Activated CD4-positive, alpha-beta T cell treated with anti-CD3 and anti-CD28 coated beads, Interleukin-2, amount 50 U/mL, for 16 hours (primary cell): ENCODE data around the gene TXNDC2.
"Not testable (repeated sequence)": the region's sequence is repeated elsewhere in the genome, so short reads cannot be mapped to it uniquely, and the experiment has no call there.

Experiments used
- DNase-seq: peaks from one replicate; pipeline ENCODE4 v3.0.0-alpha.2; 2020

Gene TXNDC2

DNA sequence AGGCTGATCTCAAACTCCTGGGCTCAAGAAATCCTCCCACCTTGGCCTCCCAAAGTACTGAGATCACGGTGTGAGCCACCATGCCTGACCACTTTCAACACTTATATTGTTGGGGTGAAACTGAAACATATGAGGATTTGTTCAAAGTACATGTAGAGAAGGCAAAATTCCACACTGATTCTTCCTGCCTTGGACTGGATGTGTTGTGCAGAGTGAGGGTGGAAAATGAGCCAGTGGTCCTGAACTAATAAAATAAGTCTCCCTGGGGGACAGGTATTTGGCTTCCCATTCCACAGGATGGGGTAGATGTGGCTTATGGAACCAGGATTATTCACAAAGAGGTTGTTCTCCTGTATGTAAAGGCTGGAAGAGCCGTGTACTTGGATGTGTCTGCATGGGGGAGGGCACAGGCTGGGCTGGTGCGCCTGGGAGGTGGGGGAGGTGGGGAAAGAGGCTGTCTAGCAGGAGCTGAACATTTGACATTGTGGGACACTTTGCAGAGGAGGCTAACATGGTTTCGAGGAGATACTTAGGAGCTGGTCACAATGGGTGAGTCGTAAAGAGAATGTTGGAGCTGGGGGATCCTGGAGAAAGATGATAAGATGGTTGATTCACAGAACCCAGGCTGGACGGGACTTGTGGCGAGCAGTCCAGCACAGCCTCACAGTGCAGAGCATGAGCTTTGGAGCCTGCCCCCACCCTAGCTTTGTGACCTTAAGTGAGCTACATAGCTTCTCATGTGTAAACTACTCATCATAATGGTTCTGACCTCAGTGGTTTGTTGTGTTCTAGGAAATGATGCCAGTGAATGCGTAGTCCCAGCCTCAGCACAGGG is at the start of gene TXNDC2:
Gene TXNDC2 (plus strand): TSS at position 804 of the 835 bp plus-strand sequence. CDS start 708 bp downstream, outside the sequence.
- DNase-seq: no peak

DNA sequence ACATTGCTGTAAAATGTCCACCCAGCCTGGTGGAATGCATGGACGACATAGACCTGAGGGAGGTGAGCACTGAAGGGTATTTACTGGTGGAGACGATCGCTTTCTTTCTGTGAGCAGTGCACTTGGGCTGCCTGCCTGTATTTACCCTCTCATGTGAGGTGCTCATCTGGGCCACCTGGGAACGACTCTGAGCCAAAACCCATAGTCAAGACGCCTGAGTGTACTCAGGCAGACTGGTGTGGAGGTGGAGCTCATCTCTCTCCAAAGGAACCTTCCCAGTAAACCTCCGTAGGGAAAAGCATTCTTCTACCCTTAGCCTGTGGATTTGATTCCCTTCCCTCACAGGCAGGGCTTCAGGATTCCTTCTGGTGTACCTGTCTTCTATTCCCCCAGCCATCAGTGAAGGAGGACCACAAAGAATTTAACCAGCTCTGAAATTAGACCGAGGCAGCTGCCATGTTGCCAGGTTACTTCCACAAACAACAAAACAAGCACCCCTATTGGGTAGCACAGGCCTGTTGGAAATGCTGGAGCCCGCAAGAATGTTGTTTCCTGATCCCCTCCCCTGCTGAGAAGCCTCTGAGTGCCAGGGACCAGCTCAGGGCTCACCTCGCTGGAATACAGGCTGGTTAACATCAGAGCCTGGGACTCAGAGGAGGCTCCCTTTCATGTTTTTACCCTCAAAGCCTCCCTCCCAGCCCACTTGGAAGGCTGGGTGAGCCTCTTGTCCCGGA is 47.5 kb upstream of the TXNDC2 start:
- DNase-seq: no peak

DNA sequence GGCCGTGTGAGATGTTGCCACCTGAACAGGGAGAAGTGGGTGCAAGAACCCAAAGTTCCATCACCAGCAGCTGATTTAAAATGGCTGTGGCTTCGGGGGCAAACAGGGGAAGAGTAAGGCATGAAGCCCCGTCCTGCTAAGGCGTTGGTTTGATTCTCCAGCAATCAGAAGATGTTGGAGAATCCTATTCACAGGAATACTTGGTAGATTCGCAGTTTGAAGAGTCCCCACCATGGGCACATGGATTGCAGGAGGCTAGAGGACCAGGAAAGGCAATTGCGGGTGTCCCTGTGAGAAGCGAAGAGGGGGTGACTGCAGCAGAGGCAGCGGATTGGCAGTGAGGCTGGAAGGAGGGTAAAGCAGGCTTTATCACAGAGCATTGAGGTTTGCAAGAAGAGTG is 46.6 kb upstream of the TXNDC2 start:
- no peak for DNase-seq

DNA sequence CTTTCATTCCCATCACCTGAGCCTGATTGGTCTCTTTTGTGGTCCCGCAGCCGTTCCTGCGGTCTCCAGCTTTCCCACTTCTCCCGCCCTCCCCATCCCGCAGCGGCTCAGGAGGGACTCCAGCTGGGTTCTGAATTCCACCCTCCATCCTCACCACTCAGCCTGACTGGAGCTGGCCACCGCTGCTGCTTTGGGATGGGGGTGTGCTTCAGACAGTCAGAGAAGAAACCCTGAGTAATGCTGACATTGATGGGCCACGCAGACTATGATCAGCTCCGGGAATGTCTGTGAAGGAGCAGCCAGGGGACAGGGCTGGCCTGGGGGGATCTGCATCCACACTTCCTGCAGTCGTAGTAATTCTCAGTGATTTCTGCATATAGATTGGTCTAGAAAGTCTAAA is 45.9 kb upstream of the TXNDC2 start:
- no peak for DNase-seq

DNA sequence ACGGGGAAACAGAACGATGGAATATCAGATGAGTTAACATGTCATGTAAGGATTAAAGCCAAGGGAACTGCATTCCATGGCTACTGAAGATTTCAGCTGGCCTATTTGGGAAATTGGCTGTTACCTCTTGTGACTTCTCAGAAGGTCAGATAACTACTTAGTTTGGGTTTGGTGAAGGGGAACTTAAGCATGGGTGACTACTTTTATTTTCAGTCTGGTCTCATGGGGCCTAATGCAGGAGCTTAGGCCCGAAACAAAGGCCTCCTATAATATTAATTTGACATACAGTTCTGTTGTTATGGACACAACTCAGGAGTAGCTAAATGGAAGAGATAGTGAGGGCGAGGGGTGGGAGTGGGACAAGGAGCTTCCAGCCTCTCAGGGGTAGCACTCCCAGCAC is 44.0 kb upstream of the TXNDC2 start:
- DNase-seq: no peak

DNA sequence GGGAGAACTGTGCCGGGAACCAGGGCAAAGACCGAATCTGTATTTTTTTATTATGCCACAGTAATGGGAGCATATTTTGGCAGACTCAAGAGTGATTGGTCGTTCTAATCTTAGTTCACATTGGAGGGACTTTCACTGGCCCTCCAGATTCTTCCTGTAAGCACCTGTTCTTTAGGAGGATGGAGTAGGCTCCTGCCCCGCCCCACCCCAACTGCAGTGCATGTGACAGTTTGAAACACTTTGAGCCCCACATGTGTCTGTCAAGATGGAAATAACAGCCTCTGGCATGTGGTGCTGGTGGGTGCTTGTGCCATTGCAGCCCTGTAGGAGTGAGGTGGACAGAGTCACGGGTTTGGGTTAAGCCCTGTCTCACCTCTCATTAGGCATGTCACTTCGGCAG is 43.3 kb upstream of the TXNDC2 start:
- no peak for DNase-seq

DNA sequence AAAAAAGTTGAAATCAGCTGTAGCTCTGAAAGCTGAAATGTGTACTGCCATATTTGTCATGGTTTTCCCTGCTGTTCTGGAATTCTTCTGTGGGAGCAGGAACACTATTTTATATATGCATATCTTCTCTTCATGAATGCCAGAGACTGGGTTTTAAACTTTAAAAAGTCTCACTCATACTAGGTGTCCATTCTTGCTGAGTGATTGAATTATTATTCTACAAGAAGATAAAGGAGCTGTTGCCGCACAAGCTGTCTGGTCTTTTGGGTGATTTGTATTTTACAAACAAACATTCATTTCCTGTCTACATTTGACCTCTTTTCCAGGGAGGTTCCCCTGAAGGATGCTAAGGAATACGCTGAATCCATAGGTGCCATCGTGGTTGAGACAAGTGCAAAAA is 40.5 kb upstream of the TXNDC2 start:
- no peak for DNase-seq

DNA sequence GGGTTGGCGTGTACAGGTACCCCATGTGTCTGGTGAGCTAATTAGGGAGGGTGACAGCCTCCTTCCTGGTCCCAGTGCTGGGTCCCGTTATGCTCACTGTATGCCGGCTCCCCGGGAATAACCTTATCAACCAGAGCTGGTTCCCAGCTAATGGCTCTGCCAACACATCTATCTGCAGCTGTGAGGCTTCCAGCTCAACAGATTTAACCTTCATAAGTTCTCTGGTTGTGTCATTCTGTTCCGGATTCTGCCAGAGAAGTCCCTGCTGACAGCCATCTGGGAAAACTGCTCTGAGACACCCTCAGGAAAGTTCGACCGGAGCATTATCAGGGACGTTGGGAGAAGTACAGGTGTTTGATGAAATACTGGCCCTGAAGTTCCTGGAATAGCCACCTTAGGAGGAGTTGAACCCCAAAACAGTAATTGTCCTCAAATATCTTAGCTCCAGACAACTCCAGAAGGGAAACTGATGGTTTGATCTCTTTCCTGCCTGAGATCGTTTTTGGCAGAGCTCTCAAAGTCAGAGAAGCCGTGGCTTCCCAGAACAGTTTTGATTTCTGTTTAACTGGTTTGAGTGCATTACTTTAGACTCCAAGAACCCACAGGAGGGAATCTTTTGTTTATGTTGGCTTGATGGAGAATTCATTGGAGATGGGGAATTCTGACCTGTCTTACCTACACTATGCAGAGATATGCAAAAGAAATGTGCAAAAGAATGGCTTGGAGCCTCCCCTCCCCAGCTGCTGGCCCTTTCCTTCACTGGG is 39.4 kb upstream of the TXNDC2 start:
- DNase-seq: no peak

DNA sequence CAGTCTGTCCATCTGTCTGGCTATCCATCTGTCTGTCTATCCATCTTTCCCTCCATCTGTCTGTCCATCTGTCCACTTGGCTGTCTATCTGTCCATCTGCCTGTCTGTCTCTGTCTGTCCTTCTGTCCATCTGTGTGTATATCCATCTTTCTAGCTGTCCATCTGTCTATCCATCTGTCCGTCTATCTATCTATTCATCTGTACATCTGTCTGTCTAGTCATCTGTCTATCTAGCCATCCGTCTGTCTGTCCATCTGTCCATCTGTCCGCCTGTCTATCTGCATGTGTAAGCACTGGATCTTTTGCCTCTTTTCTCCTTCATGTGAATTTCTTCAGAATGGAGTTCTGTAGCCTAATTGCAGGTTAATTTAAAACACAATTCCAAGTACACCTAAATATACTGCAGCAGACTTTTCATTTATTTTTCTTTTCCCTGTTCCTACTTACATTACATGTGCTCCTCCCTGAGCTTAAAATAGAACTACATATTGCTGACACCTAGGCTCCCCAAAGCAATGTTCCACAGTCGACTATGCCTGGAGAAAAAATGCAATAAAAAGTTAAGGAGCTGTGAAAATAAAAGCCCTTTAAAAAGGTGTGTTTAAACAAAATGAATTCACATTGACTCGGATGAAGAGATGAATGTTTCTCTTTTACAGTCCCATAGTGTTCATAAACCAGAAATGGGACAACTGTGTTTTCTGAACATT is 37.4 kb upstream of the TXNDC2 start:
- no peak for DNase-seq

DNA sequence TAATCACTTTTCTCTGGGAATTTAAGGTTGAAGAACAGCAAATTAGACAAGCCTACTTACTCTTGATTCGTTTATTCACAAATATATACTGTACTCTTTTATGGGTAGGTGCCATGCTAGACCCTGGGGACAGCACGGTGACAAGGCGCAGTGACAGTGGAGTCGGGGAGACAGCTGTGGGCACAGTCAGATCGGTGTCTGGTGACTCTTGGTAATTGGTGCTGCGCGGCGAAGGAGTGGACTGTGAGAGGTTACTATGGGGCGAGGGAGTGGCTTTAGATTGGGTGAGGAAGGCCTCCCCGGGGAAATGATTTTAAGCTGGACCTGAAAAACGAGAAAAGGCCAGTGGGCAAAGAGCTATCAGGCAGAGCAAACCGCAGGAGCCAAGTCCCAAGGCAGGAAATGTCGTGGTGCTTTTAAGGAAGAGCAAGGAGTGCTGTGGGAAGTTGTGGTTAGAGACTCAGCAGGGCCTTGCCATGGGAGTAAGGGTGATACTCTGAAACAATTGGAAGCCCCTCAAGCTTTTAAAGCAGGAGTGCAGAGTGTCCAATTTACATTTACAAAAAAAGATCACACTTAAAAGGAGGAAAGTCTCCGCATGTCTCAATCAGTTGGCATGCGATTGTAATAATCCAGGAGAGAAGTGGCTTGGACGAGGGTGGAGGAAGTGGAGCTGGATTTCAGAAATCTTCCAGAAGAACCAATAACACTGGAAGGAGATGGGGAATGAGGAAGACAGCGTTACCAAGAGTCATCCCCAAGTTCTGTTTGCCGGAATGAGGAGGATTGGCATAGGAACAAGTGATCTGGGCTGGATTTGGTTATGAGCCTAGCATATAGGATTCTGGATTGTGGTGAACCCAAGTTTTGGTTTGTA is 36.1 kb upstream of the TXNDC2 start:
- no peak for DNase-seq

DNA sequence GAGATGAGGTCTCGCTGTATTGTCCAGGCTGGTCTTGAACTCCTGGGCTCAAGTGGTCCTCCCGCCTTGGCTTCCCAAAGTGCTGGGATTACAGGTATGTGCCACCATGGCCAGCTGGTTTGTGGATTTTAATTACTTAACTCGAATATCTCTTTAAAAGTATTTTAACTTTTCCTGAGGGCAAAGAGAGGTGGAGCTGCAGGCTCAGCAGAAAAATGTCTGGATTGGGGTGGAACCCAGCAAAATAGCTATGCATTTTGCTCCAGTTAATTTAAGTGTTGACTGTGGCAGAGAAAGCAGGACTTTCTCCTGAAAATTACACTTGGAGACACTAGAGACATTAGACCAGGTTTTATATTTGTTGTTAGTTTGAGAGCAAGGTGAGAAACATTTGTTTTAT is 35.5 kb upstream of the TXNDC2 start:
- DNase-seq: no peak

DNA sequence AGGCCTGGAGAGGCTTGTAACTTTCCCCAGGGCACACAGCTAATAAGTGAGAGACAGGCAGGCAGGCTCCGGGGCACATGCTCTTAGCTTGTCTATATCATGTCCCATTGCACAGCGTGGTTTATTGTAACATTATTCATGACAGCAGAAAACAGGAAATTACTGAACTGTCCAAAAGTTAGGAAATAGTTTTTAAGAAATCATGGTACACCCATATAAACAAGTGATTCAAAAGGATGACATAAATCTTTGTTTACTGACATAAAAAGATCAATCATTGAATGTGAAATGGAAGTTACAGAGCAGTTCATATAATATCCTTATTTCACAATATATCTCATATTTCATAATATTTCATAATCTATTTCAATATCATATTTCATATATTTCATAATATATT is 34.3 kb upstream of the TXNDC2 start:
- DNase-seq: no peak

DNA sequence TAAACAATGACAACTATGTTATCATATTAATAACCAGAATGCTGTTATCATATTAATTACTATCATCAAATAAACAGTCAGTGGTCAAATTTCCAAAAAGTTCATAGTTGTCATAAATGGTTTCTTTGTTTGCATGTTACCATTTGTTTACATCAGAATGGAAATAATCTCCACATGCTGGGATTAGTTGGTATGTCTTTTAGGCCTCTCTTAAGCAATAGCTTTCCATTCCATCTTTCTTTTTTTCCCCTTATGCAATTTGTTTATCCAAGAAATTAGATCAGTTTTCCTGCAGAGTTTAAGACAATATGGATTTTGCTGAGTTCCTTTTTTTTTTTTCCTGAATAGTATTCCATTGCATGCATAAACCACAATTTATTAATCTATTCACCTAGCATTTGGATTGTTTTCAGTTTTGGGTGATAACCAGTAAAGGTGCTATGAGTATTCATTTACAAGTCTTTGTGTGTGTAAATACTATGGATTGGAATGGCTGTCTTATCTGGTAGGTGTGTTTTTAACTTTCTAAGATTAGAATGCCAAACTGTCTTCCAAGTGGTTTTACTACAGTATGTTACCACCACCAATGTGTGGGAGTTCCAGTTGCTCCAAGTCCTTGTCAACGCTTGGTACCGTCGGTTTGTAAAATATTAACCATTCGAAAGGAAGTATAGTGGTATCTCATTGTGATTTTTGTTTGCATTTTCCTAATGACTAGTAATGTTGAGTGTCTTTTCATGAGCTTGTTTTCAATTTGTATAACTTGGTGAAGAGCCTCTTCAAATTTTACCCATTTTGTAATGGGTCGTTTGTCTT is 33.3 kb upstream of the TXNDC2 start:
- DNase-seq: no peak

DNA sequence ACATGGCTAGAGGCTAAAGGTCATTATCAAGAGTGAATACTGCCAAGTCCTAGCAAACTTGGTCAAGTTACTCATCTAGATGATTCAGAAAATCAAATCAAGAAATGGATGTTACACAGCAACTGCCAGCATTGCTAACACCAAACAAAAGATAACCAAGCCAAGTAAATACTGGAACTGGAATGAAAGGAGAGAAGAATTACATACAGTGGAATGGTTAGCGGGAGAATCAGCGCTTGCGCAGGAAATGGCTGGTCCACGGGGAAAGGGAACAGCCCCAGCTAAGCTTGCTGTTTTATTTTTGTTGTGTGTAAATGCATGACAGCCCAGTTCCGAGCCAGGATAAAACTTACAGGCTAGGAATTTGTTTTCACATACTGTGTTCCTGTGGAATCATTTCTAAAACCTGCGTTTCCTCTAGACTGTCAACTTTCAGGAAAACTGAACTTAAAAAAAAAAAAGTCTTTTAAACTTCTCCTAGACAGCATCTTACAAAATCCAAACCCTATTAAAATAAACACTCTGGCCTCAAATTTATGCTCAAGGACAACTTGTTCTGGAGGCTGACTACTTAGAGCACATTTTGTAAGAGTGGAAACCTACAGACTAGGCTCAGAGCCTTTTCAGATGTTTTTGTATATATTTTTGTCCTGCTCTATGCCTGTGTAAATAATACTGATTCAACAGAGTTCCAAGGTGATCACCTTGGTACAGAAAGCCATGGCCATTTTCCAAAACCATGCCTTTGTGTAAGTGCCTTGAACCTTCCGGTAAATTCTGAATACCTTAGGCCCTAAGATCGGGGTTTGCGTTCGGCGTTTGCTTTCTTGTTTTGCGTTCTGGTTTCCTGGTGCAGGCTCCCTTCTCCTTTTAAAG is 30.7 kb upstream of the TXNDC2 start:
- no peak for DNase-seq

DNA sequence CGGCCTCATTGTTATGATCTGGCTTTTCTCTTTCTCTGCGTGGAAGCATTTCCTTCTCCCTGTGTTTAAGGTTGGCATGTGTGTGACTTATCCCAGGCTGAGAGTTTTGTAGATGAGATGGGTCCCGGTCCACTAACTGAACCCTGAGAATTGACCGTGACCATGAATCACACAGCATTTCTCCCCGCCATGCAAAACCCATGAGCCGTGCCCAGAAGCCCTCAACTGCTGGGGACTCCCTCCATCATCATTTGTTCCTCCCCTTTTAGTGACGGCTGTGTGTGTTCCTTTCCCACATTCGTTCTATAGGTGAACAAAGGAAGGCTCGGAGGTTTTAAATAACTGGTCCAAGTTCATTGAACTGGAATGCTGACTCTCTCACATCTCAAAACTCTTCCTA is 30.1 kb upstream of the TXNDC2 start:
- no peak for DNase-seq

DNA sequence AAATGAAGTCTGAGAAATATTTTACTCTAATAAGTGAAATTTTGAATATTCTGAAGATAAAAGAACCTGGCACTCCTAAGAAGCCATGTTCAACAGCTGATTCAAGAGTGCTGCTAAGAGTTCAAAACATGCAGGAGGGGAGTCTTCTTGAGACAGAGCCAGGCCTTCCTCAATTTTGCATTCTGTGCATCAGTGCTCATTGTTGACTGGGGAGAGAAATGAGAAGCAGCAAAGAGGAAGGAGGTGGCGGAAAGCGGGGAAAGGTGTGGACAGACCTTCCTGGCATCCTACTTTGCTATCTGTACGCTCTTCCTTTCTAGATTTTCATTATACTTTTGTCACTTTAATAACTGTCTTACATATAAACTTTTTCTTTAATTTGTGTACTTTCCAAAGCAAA is 29.7 kb upstream of the TXNDC2 start:
- no peak for DNase-seq

DNA sequence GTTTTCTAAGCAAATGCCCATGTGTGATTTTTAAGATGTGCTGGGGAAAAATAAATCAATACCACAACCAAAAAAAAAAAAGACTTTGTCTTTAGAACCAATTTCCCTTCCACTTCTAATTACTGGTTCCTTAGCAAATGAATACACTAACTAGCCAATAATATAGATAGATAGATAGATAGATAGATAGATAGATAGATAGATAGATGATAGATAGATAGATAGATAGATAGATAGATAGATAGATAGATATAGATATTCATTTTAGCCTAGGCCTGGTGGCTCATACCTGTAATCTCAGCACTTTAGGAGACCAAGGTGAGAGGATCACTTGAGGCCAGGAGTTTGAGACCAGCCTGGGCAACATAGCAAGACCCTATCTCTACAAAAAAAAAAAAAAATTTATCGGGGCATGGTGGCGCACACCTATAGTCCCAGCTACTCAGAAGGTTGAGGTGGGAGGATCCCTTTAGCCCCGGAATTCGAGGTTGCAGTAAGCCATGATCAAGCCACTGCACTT is 28.2 kb upstream of the TXNDC2 start:
- not testable (repeated sequence) for DNase-seq

DNA sequence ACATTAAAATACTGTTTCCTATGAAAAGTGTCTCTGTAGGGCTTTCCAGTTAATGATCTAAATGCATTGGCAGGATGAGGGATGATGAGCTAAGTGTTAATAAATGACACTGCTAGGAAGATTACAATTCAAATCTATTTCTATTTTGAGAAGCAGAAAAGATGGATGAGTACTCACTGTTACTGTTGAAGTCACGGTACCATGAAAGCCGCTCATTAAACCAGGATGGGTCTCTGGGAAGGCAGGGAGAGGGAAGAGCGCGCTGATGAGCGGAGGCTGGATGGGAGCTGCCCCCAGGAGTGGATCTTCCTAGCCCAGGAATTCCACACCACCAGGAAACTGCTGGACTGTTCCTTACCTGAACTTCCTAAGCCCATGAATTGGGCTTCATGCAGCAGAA is 27.1 kb upstream of the TXNDC2 start:
- DNase-seq: no peak

DNA sequence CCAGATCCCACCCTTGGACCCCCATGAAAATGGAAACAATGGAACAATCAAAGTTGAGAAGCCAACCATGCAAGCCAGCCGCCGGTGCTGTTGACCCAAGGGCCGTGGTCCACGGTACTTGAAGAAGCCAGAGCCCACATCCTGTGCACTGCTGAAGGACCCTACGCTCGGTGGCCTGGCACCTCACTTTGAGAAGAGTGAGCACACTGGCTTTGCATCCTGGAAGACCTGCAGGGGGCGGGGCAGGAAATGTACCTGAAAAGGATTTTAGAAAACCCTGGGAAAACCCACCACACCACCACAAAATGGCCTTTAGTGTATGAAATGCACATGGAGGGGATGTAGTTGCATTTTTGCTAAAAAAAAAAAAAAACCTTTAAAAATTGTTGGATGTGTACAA is 26.5 kb upstream of the TXNDC2 start:
- no peak for DNase-seq

DNA sequence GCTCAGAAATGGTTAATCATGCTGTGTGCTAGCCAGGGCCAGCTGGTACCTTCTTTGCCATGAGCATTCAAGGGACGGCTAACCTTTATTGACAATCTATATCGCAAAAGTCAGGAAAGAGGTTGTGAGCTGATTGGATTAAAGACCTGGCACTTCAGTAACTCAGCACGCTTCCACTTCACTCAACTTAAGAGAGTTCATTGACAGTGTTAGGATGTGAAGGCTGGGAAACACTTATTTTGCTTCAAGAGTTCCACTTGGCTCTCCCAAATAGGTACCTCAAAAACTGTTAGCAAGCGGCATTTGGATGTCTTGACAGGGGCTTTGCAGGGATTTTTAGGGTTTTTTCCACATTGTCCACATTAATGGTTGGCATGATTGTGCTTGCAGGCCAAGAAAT is 25.1 kb upstream of the TXNDC2 start:
- no peak for DNase-seq
